ENCODE measurements around the gene TRIM56.
"Not testable (repeated sequence)": the region's sequence is repeated elsewhere in the genome, so short reads cannot be mapped to it uniquely, and the experiment has no call there.

Gene TRIM56

GRCh38 chr7:101114492-101114891, 29.2 kb downstream of the TRIM56 start:
- peak; percentile 77 for DNase-seq

DNA sequence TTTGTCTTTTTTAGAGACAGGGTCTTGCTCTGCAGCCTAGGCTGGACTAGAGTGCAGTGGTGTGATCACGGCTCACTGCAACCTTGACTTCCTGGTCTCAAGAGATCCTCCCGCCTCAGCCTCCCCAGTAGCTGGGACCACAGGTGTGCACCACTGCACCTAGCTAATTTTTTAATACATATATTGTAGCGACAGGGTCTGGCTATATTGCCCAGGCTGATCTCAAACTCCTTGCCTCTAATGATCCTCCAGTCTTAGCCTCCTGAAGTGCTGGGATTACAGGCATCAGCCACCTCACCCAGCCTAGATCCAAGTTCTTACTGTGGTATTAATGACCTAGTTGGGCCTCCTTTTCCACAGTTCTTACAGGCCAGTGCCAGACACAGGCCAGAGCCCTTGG, 29.9 kb downstream of the TRIM56 start:
- DNase-seq = no peak

DNA sequence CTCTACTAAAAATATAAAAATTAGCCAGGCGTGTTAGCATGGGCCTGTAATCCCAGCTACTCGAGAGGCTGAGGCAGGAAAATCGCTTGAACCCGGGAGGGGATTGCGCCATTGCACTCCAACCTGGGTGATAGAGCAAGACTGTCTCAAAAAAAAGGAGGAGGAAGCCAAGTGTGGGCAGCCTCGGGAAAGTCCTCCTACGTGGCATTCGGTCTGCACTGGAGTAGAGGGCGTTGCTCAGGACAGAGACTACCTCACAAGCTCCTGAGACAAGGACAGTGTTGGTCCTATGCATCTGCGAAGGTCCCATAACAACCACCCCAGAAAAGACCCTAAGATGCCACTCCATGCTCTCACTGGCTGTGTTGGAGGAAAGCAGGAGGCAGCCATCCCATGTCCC, 31.6 kb downstream of the TRIM56 start:
- DNase-seq = no peak

GRCh38 chr7:101118856-101119255, 33.6 kb downstream of the TRIM56 start:
- no peak for DNase-seq

DNA sequence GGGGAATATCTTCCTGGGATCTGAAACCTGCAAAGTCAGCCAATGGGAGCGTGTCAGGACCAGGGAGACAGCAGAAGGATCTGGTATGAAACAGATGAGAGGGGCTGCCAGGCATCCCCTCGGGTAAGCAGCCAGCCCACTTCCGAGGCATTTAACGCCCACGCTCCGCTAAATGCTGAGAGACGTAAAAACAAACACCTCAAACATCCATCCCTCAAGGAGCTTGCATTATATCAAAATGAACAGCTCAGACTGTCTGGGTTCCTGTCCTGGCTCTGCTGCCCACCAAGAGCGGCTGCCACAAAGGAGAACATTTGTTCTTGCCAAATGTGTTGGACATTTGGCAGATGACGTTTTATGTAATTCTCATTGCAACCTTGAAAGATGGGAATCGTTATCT, 34.6 kb downstream of the TRIM56 start:
- DNase-seq = no peak

- no peak for DNase-seq
These were observed 35.0 kb downstream of the TRIM56 start for GRCh38 chr7:101120315-101120714.

DNA sequence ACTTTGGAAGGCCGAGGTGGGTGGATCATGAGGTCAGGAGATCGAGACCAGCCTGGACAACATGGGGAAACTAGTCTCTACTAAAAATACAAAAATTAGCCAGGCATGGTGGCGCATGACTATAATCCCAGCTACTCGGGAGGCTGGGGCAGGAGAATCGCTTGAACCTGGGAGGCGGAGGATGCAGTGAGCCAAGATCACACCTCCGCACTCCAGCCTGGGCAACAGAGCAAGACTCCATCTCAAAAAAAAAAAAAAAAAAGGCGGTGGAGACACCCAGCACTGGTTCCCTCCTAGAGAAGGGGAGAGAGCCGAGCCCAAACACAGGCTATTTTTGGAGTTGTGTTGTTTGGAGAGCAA, 36.3 kb downstream of the TRIM56 start:
- not testable (repeated sequence) for DNase-seq

- peak; percentile 100 for DNase-seq
These were observed 37.0 kb downstream of the TRIM56 start for GRCh38 chr7:101121991-101122932.

GRCh38 chr7:101122933-101123702, 37.8 kb downstream of the TRIM56 start:
- DNase-seq = no peak

DNA sequence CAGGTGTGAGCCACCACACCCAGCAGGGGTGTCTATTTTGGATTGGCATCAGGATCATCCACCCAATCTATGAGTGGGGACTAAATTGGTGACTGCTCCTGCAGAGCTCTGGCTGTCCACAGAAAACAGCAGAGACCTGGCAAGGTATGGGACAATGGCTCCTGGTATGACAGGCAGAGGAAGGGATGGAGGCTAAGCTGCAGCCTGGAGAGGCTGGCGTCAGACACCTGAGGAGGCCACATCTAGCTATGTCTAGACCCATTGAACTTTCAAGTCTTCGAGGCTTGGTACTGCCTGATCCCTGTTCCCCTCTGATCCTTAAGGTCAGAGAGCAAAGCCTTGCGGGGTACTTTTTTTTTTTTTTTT, 38.4 kb downstream of the TRIM56 start:
- no peak for DNase-seq

DNA sequence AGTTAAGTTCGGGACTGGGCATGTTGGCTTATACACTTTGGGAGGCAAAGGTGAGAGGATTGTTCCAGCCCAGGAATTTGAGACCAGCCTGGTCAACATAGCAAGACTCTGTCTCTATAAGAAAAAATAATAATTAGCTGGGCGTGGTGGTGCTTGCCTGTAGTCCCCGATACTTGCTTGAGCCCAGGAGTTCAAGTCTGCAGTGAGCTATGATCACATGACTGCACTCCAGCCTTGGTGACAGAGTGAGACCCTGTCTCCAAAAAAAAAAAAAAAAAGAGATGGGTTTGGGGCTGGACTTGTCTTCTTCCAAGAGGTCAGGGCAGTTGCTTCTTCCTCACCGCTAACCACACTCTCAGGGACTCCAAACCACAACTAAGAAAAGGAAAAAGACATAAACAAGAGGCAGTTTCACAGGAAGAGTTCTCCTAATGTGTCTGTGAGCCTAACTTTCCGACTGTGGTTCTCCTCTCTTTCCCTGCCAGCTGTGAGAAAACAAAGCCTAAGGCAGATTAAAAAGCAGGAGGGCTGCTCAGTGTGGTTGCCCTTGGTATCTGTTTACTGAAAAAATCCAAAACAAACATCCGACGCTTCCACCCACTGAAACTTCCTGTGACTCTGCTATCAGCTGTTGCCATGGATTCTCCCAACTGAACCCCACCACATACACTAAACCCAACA, 39.2 kb downstream of the TRIM56 start:
- peak; percentile 77 for DNase-seq

DNA sequence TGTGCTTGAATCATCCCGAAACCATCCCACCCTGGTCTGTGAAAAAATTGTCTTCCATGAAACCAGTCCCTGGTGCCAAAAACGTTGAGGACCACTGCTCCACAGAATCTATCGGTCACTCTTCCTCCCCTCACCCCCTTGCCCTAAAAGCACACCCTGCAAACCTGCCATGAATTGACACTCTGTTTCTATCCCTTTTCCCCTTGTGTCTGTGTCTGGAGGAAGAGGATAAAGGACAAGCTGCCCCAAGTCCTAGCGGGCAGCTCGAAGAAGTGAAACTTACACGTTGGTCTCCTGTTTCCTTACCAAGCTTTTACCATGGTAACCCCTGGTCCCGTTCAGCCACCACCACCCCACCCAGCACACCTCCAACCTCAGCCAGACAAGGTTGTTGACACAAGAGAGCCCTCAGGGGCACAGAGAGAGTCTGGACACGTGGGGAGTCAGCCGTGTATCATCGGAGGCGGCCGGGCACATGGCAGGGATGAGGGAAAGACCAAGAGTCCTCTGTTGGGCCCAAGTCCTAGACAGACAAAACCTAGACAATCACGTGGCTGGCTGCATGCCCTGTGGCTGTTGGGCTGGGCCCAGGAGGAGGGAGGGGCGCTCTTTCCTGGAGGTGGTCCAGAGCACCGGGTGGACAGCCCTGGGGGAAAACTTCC, 40.8 kb downstream of the TRIM56 start:
- DNase-seq = peak; percentile 65

GRCh38 chr7:101126651-101127459, 41.6 kb downstream of the TRIM56 start, which contains the start of gene SERPINE1:
TSS of gene SERPINE1 (plus strand) at chr7:101127104. CDS start at chr7:101128394, 1,290 bp downstream.
- DNase-seq = peak; percentile 100

GRCh38 chr7:101127460-101128039, 42.3 kb downstream of the TRIM56 start:
- no peak for DNase-seq

GRCh38 chr7:101128040-101128834, 43.0 kb downstream of the TRIM56 start:
- peak; percentile 41 for DNase-seq

DNA sequence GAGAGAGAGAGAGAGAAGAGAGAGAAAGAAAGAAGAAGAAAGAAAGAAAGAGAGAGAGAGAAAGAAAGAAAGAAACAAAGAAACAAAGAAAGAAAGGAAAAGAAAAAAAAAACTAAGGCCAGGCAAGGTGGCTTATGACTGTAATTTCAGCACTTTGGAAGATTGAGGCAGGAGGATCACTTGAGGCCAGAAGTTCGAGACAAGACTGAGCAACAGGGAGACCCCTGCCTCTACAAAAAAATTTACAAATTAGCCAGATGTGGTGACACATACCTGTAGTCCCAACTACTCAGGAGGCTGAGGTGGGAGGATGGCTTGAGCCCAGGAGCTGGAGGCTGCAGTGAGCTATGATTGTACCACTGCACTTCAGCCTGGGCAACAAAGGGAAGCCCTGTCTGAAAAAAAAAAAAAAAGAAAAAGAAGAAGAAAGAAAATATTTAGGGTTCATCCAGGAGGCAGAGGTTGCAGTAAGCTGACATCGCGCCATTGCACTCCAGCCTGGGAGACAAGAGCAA, 44.4 kb downstream of the TRIM56 start:
- no peak for DNase-seq

GRCh38 chr7:101132626-101133600, 47.6 kb downstream of the TRIM56 start:
- not testable (repeated sequence) for DNase-seq

GRCh38 chr7:101133621-101134398, 48.5 kb downstream of the TRIM56 start:
- peak; percentile 39 for DNase-seq

Data from HCEC 1CT (cell line).